ENCODE measurements around the gene TMEM117.
"Not testable (repeated sequence)": the region's sequence is repeated elsewhere in the genome, so short reads cannot be mapped to it uniquely, and the experiment has no call there.

The TMEM117 gene

DNA sequence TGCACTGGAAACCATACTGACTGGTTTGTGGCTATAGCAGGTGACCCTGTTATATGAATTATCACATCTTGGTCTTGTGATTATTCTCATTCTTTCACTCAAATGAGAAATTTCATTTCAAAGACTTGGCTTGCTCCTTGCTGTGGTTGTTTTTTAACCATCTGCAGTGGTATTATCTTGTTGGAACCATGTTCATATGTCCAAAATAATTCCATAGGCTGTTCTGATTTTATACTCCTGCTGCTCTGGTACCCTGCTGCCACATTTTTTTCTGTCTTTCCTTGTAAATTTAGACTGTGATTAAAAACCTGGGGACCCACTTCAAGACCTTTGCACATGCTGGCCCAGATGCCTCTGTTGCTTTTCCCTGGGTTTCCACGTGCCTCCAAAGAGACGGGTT, 190.2 kb downstream of the TMEM117 start:
- no peak for DNase-seq (ENCODE audit: low read depth)
- H3K4me3 ChIP-seq (ENCODE audit: low read depth, low read length), result no peak overlapping the region
- TF ChIP-seq, protein P1, sequence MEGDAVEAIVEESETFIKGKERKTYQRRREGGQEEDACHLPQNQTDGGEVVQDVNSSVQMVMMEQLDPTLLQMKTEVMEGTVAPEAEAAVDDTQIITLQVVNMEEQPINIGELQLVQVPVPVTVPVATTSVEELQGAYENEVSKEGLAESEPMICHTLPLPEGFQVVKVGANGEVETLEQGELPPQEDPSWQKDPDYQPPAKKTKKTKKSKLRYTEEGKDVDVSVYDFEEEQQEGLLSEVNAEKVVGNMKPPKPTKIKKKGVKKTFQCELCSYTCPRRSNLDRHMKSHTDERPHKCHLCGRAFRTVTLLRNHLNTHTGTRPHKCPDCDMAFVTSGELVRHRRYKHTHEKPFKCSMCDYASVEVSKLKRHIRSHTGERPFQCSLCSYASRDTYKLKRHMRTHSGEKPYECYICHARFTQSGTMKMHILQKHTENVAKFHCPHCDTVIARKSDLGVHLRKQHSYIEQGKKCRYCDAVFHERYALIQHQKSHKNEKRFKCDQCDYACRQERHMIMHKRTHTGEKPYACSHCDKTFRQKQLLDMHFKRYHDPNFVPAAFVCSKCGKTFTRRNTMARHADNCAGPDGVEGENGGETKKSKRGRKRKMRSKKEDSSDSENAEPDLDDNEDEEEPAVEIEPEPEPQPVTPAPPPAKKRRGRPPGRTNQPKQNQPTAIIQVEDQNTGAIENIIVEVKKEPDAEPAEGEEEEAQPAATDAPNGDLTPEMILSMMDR (IDR thresholded peaks at IDR 0.05; ENCODE audit: insufficient read depth, low read depth, low read length, missing control alignments), result no peak

GRCh38 chr12:44026926-44027325, 191.0 kb downstream of the TMEM117 start:
- DNase-seq (ENCODE audit: low read depth); H3K4me3 ChIP-seq (ENCODE audit: low read depth, low read length): not testable (repeated sequence)

GRCh38 chr12:44029194-44029593, 193.3 kb downstream of the TMEM117 start:
- TF ChIP-seq, protein P1 (IDR thresholded peaks at IDR 0.05; ENCODE audit: insufficient read depth, low read depth, low read length, missing control alignments), result no peak
- no peak for DNase-seq (ENCODE audit: low read depth)
- H3K4me3 ChIP-seq (ENCODE audit: low read depth, low read length), result no peak overlapping the region

DNA sequence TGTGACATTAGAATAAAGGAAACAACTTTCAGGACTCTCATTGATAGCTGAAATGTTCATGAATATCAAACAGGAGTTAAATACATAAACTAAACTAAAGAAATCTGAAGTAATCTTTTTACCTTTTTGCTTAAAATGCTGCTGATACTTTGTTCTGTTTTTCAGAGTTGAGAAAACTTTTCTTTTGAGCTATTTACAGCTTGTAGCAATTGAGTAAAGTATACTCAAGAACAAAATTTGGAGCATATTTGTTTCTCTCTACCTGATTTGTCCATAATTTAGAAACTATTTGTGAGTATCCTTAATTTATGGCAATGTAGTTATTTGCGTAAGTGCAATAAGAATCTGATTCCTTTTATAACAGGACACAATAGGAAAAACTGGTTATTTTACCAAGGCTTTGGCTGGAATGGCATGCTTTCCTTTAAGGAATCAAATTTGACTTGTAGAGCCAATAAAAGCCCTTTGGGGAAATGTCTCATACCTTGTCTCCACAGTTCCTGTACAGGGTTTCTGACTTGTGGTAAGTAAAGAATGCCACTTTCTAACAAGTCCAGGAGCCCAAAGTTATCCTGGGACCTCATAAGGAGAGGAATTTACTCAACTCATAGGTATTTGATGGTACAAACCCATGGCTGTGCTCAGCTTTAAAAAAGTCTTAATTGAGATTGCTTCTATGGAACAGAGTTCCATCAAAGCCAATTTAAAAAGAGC, 195.7 kb downstream of the TMEM117 start:
- DNase-seq (ENCODE audit: low read depth), result no peak
- TF ChIP-seq, protein P1 (IDR thresholded peaks at IDR 0.05; ENCODE audit: insufficient read depth, low read depth, low read length, missing control alignments), result no peak
- no peak overlapping the region for H3K4me3 ChIP-seq (ENCODE audit: low read depth, low read length)

- H3K4me3 ChIP-seq (ENCODE audit: low read depth, low read length), result no peak overlapping the region
- TF ChIP-seq, protein P1 (IDR thresholded peaks at IDR 0.05; ENCODE audit: insufficient read depth, low read depth, low read length, missing control alignments), result no peak
Measured at GRCh38 chr12:44034906-44035305, 199.0 kb downstream of the TMEM117 start.

GRCh38 chr12:44036875-44037443, 201.1 kb downstream of the TMEM117 start:
- DNase-seq (ENCODE audit: low read depth), result no peak

More at GRCh38 chr12:44034906-44035305, 199.0 kb downstream of the TMEM117 start:
- DNase-seq (ENCODE audit: low read depth), result no peak

GRCh38 chr12:44038411-44038810, 202.5 kb downstream of the TMEM117 start:
- no peak for DNase-seq (ENCODE audit: low read depth)
- no peak overlapping the region for H3K4me3 ChIP-seq (ENCODE audit: low read depth, low read length)
- TF ChIP-seq, protein P1 (IDR thresholded peaks at IDR 0.05; ENCODE audit: insufficient read depth, low read depth, low read length, missing control alignments), result no peak

More at GRCh38 chr12:44036875-44037443, 201.1 kb downstream of the TMEM117 start:
- TF ChIP-seq, protein P1 (IDR thresholded peaks at IDR 0.05; ENCODE audit: insufficient read depth, low read depth, low read length, missing control alignments), result no peak
- no peak overlapping the region for H3K4me3 ChIP-seq (ENCODE audit: low read depth, low read length)

GRCh38 chr12:44044491-44044890, 208.6 kb downstream of the TMEM117 start:
- not testable (repeated sequence) for H3K4me3 ChIP-seq (ENCODE audit: low read depth, low read length); DNase-seq (ENCODE audit: low read depth)

Data from GM12865 (cell line).